Measurements from ENCODE around the gene CCDC89. TPM values are rescaled to one million over a fixed set of nuclear protein-coding genes. Genes with fewer than 3 reads are reported as not detected.

The CCDC89 gene
- polyA plus RNA-seq, 2 of the 4 experiments (the other 2 are of a cell fraction): 0.05 TPM; not detected in 1

DNA sequence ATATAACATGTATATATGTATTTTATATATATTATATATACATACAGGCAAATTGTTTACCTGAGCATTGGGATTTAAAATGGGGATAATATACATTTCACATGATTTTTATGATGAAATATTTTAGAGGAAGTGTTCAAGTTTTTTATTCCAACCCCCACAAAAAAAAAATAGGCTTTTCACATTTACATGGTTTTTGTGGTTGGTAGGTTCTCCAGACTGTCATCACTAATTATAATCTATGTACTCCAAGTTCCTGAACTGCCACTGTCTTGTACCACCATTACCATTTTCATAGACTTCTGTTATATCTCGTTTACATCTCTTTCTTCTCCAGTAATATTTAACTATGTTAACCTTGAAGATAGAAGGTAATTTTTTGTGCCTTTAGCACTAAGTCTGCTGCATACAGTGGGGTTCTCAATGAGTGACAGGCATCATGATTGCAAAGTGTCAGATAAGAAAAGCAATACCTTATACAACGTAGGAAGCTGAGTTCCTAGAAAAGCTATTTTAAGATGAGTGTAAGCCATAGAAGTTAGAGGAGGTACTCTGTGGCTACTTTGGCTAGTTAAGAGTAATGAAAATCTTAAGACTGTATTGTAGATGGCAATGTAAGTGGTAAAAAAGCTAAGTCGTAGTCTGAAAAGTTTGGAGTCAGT lies 33.1 kb downstream of the CCDC89 start:
- no peak for ATAC-seq
- ChIA-PET POLR2A (no interaction called here), CTCF (interaction anchor here (3.1 kb wide), 1 partner anchor 12 kb away, joined by 11 read pairs; the partner anchor contains the start of gene CREBZF)
- no peak for FAIRE-seq
- Histone ChIP-seq H3K4me3 (no peak overlapping the region), H3K9me3 (no peaks in the 10 kb centered on the region), H3K4me2 (no peak overlapping the region), H3K4me1 (peaks cover 17% of the 10 kb centered on the region; the same call in 2 of the 3 replicates), H3K27ac (no peak overlapping the region)
- DNase-seq (ENCODE audit: low read depth in 1 of 2, low spot score in 1 of 2): no peak
- TF ChIP-seq HEYL (CRISPR knock-in tag; IDR thresholded peaks at IDR 0.05) (no peak), GATA3 (IDR thresholded peaks at IDR 0.05; ENCODE audit: borderline replicate concordance) (no peak), HOXA7 (CRISPR knock-in tag; IDR thresholded peaks at IDR 0.05) (no peak), EHF (CRISPR knock-in tag; IDR thresholded peaks at IDR 0.05) (no peak), ESRRA (IDR thresholded peaks at IDR 0.05; ENCODE audit: borderline replicate concordance, low read length) (no peak), ZFP36 (IDR thresholded peaks at IDR 0.05; ENCODE audit: borderline replicate concordance, partially characterized antibody) (no peak), CBX2 (IDR thresholded peaks at IDR 0.05; ENCODE audit: borderline replicate concordance, low read depth) (no peak), RARB (CRISPR knock-in tag; IDR thresholded peaks at IDR 0.05) (no peak), SREBF2 (IDR thresholded peaks at IDR 0.05) (no peak), EP300 (IDR thresholded peaks at IDR 0.05) (no peak), MAZ (IDR thresholded peaks at IDR 0.05; ENCODE audit: borderline replicate concordance, low read depth, low read length) (no peak), KDM1A (IDR thresholded peaks at IDR 0.05; ENCODE audit: low read depth) (no peak), TP53 (CRISPR knock-in tag; IDR thresholded peaks at IDR 0.05) (no peak), NPAS2 (CRISPR knock-in tag; IDR thresholded peaks at IDR 0.05; ENCODE audit: borderline replicate concordance) (no peak), JUNB (IDR thresholded peaks at IDR 0.05) (no peak)
- WGBS (ENCODE audit: missing lambda C conversion rate): 75% methylated on average over 3 of the region's 3 CpGs

DNA sequence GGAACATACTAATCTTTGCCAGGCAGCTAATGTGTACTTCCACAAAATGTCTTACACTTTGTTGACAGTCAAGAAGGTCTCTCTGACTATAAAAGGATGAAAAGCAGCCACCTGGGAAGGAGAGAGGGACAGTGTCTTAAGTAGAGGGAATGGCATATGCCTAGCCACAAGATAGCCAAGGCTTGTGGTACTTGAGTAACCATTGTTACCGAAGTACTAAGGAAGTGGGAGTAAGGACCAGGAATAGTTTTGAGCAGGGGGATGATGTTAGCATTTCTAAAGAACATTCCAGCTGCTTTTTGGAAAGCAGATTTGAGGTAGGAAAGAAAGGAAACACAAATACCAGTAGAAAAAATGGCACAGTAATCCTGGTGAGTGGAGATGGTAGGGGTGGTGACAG lies 34.9 kb downstream of the CCDC89 start:
- TF ChIP-seq EP300 (IDR thresholded peaks at IDR 0.05) (no peak), TFCP2L1 (CRISPR knock-in tag; IDR thresholded peaks at IDR 0.05) (no peak), HEYL (CRISPR knock-in tag; IDR thresholded peaks at IDR 0.05) (no peak), RAD21 (conservative IDR thresholded peaks at IDR 0.05 in 1 of 2, IDR thresholded peaks at IDR 0.05 in 1 of 2) (no peak), FOSL2 (IDR thresholded peaks at IDR 0.05) (no peak), FOSL2 (CRISPR knock-in tag; IDR thresholded peaks at IDR 0.05) (no peak), HOXB13 (CRISPR knock-in tag; IDR thresholded peaks at IDR 0.05; ENCODE audit: low read depth) (no peak)
- TF ChIP-seq, protein P1, sequence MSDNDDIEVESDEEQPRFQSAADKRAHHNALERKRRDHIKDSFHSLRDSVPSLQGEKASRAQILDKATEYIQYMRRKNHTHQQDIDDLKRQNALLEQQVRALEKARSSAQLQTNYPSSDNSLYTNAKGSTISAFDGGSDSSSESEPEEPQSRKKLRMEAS (IDR thresholded peaks at IDR 0.05): no peak
- TF ChIP-seq, protein P2, sequence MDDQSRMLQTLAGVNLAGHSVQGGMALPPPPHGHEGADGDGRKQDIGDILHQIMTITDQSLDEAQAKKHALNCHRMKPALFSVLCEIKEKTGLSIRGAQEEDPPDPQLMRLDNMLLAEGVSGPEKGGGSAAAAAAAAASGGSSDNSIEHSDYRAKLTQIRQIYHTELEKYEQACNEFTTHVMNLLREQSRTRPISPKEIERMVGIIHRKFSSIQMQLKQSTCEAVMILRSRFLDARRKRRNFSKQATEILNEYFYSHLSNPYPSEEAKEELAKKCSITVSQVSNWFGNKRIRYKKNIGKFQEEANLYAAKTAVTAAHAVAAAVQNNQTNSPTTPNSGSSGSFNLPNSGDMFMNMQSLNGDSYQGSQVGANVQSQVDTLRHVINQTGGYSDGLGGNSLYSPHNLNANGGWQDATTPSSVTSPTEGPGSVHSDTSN (IDR thresholded peaks at IDR 0.05): no peak
- TF ChIP-seq, protein P3, sequence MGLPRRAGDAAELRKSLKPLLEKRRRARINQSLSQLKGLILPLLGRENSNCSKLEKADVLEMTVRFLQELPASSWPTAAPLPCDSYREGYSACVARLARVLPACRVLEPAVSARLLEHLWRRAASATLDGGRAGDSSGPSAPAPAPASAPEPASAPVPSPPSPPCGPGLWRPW (IDR thresholded peaks at IDR 0.05): no peak
- Histone ChIP-seq H3K4me1 (peaks cover 21% of the 10 kb centered on the region; the same call in 2 of the 3 replicates), H3K4me3 (no peak overlapping the region), H3K27ac (no peak overlapping the region), H3K9me3 (no peaks in the 10 kb centered on the region), H3K4me2 (no peak overlapping the region)
- FAIRE-seq (no peak), DNase-seq (ENCODE audit: low read depth in 1 of 2, low spot score in 1 of 2) (no peak), ATAC-seq (no peak)
- WGBS (ENCODE audit: missing lambda C conversion rate): 90% methylated on average over 1 of the region's 1 CpG
- CTCF ChIA-PET: interaction anchor here (3.1 kb wide), 1 partner anchor 13 kb away, joined by 11 read pairs; the partner anchor contains the start of gene CREBZF
- POLR2A ChIA-PET: interaction anchor here (1.2 kb wide), 1 partner anchor 23 kb away, joined by 3 read pairs; the partner anchor contains the start of gene TMEM126B
